ENCODE measurements around the gene ALKAL2.

DNA sequence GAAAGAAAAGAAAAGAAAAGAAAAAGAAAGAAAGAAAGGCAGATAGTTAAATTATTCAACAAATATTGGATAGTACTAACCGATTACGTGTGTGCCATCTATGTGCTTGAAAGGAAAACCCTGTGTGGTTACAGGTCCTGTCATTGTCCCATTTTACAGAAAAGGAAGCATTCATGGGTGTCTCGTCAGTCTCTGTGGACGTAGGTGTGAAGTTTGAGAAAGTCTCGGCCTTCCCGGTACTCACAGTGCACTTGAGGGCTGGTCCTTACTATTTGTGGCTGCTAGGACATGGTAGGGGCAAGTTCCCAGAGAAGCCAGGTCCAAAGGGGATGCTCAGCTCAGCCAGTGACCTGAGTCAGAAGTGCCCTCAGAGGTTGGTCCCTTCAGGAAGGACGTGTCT lies 43.3 kb downstream of the ALKAL2 start:
- no peak for TF ChIP-seq POLR2A (IDR thresholded peaks at IDR 0.05)
- TF ChIP-seq, protein P1, sequence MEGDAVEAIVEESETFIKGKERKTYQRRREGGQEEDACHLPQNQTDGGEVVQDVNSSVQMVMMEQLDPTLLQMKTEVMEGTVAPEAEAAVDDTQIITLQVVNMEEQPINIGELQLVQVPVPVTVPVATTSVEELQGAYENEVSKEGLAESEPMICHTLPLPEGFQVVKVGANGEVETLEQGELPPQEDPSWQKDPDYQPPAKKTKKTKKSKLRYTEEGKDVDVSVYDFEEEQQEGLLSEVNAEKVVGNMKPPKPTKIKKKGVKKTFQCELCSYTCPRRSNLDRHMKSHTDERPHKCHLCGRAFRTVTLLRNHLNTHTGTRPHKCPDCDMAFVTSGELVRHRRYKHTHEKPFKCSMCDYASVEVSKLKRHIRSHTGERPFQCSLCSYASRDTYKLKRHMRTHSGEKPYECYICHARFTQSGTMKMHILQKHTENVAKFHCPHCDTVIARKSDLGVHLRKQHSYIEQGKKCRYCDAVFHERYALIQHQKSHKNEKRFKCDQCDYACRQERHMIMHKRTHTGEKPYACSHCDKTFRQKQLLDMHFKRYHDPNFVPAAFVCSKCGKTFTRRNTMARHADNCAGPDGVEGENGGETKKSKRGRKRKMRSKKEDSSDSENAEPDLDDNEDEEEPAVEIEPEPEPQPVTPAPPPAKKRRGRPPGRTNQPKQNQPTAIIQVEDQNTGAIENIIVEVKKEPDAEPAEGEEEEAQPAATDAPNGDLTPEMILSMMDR (IDR thresholded peaks at IDR 0.05), result no peak
